Aorta (tissue), 5 donors: ENCODE measurements around the gene PHC2. TPM values are rescaled to one million over a fixed set of nuclear protein-coding genes. Genes with fewer than 3 reads are reported as not detected.
A peak's percentile ranks its signal among the peaks of the same experiment; 100 is the strongest.

Experiments used
- ATAC-seq: fragments of 200-7000 bp; cut with Tn5 transposase; one replicate; pipeline ENCODE4 v1.9.1; 2022; ENCODE audit warnings: moderate library complexity; ENCODE audit not compliant: low FRiP score
- DNase-seq, 2 donors: peaks; one replicate each; pipeline ENCODE4 v3.0.0-alpha.2; 2020
- H3K27ac ChIP-seq, 2 donors: one replicate each; pipeline ENCODE4 v1.5.1; 2013; ENCODE audit warnings: low read length in 2 of 2, mild to moderate bottlenecking in 2 of 2, moderate library complexity in 2 of 2, control low read depth in 1 of 2, inconsistent platforms in 1 of 2, low read depth in 1 of 2
- H3K27me3 ChIP-seq, 2 donors: one replicate each; pipeline ENCODE4 v1.6.1; 2013; ENCODE audit warnings: control low read depth in 1 of 2, low read length in 1 of 2, mild to moderate bottlenecking in 1 of 2, moderate library complexity in 1 of 2; ENCODE audit not compliant: insufficient read depth in 2 of 2, control insufficient read depth in 1 of 2
- H3K36me3 ChIP-seq, 2 donors: one replicate each; pipeline ENCODE4 v1.6.1; 2013; ENCODE audit warnings: control low read depth in 1 of 2, low read length in 1 of 2, mild to moderate bottlenecking in 1 of 2; ENCODE audit not compliant: insufficient read depth in 2 of 2, control insufficient read depth in 1 of 2
- H3K4me1 ChIP-seq, 2 donors: one replicate each; pipeline ENCODE4 v1.6.1; 2013; ENCODE audit warnings: low read length in 2 of 2, control low read depth in 1 of 2, mild to moderate bottlenecking in 1 of 2, moderate library complexity in 1 of 2; ENCODE audit not compliant: insufficient read depth in 2 of 2, control insufficient read depth in 1 of 2
- H3K4me3 ChIP-seq, 2 donors: one replicate each; pipeline ENCODE4 v1.5.1; 2013; ENCODE audit warnings: low read length in 2 of 2, control low read depth in 1 of 2, mild to moderate bottlenecking in 1 of 2
- H3K9me3 ChIP-seq: one replicate; pipeline ENCODE4 v1.6.1; 2013; ENCODE audit warnings: mild to moderate bottlenecking, low read length; ENCODE audit not compliant: control insufficient read depth
- WGBS, 2 donors: extraction: QIAGEN DNeasy Blood & Tissue Kit; methylation state at CpG; one replicate each; pipeline ENCODE4 v1.1.7; 2013; 5-methylcytosine and 5-hydroxymethylcytosine counted together
- intact Hi-C, 2 donors: fragments of 100-400 bp; cut with DNase I; formaldehyde crosslinking; loops; one replicate each; pipeline versions ENCODE4 v1.14.2 to v1.15.0; 2022
- polyA plus RNA-seq, 2 donors: library from polyadenylated mRNA; stranded (reverse); fragments of 200-250 nt; gene quantifications; one replicate each; pipeline ENCODE4 v1.2.3, GENCODE V29; 2013
- total RNA-seq, 2 donors: library from RNA; stranded (reverse); fragmentation: NEBNext Ultra II Directional; extraction: Animal tissue kit (Norgen Biotek cat#: 25700); gene quantifications; one replicate each; pipeline ENCODE4 v1.2.1, GENCODE V29; 2021
- donor health status: healthy with polysubstance abuse.
- donor health status: Bipolar disorder and iron deficiency.
- donor health status: DM: no; HTN: no; CAD: no.
- donor health status: DM: no; HTN: no; CAD: no.
- donor health status: DM: yes; HTN: yes; CAD: no.

Gene PHC2
- total and polyA plus RNA-seq, 4 donors, result 82.4 to 156 (median 107) TPM

GRCh38 chr1:33418811-33419210 lies 12.1 kb downstream of the PHC2 start:
- H3K27ac ChIP-seq, result no peak overlapping the region
- DNase-seq, result no peak
- WGBS, 2 donors, result 95% methylated on average over 1 of the region's 1 CpG
- H3K4me3 ChIP-seq, result no peak overlapping the region
- no peaks in the 10 kb centered on the region for H3K36me3 ChIP-seq
- H3K4me1 ChIP-seq, result no peaks in the 10 kb centered on the region
- no peaks in the 10 kb centered on the region for H3K27me3 ChIP-seq
- H3K9me3 ChIP-seq, result no peaks in the 10 kb centered on the region
- no peak for ATAC-seq
- intact Hi-C loops, result no loop called here

- no peak for DNase-seq
- Histone ChIP-seq H3K36me3 (no peaks in the 10 kb centered on the region), H3K27me3 (no peaks in the 10 kb centered on the region), H3K27ac (no peak overlapping the region), H3K4me1 (no peaks in the 10 kb centered on the region), H3K4me3 (no peak overlapping the region), H3K9me3 (no peaks in the 10 kb centered on the region)
- ATAC-seq, result no peak
- intact Hi-C loops, result no loop called here
- WGBS, 2 donors, result 55 to 60% methylated on average over 5 of the region's 5 CpGs
Measured at GRCh38 chr1:33414879-33415278, 16.0 kb downstream of the PHC2 start.

DNA sequence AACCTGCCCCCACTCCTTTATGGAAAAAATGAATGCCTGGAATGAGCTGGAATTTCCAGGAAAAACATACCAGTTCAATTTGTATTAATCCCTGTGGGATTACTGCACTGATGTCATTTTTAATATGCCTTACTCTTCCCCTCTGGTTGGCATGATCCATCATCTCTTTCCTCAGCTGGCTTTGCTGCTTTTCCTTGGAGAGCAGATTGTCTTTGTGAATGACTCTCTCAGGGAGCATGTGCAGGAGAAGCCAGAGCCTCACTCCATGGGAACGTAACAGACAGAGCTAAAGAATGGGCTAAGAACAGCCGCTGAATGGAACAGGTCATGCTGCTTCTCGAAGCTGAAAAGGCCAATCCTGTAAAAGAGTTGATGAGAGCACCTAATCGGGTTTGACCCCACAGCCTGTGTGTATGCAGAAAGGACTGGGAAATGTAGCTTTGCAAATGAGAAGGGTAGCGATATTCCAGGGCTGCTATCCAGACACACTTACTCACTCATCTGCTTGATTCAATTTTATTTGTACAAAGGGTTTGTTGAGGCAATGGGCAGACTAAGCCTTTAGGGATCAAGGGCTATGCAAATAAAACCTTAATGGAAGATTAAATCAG lies 20.7 kb downstream of the PHC2 start:
- intact Hi-C loops, result no loop called here
- Histone ChIP-seq H3K4me3 (peak overlapping the region in 1 of 2 donors; percentile 26), H3K27ac (peak overlapping the region; percentile 67 to 95), H3K36me3 (no peaks in the 10 kb centered on the region), H3K4me1 (no peaks in the 10 kb centered on the region), H3K9me3 (no peaks in the 10 kb centered on the region), H3K27me3 (no peaks in the 10 kb centered on the region)
- ATAC-seq, result peak; percentile 85
- DNase-seq, result peak in 1 of 2 donors; percentile 59
- 3 to 6% methylated on average over 5 of the region's 5 CpGs for WGBS, 2 donors

GRCh38 chr1:33408093-33408436 lies 22.8 kb downstream of the PHC2 start:
- no peak for ATAC-seq
- H3K4me3 ChIP-seq, result peak overlapping the region in 1 of 2 donors; percentile 41
- intact Hi-C loops, result loop anchor here in 1 of 2 donors (5.0 kb wide), 1 partner anchor 61 kb away; no protein-coding TSS in a partner anchor

GRCh38 chr1:33407352-33408092 lies 23.4 kb downstream of the PHC2 start:
- H3K27ac ChIP-seq, result peak overlapping the region in 1 of 2 donors; percentile 86
- no peaks in the 10 kb centered on the region for H3K4me1 ChIP-seq
- WGBS, 2 donors, result 29 to 34% methylated on average over 1 of the region's 1 CpG
- H3K9me3 ChIP-seq, result no peaks in the 10 kb centered on the region
- DNase-seq (no peak), ATAC-seq (no peak)
- H3K27me3 ChIP-seq, result no peaks in the 10 kb centered on the region
- no peaks in the 10 kb centered on the region for H3K36me3 ChIP-seq
- intact Hi-C loops, result loop anchor here in 1 of 2 donors (5.0 kb wide), 1 partner anchor 60 kb away; no protein-coding TSS in a partner anchor
- peak overlapping the region in 1 of 2 donors; percentile 41 for H3K4me3 ChIP-seq

More at GRCh38 chr1:33408093-33408436, 22.8 kb downstream of the PHC2 start:
- Histone ChIP-seq H3K27ac (no peak overlapping the region), H3K4me1 (no peaks in the 10 kb centered on the region), H3K36me3 (no peaks in the 10 kb centered on the region), H3K9me3 (no peaks in the 10 kb centered on the region), H3K27me3 (no peaks in the 10 kb centered on the region)
- DNase-seq, result no peak
- 4 to 5% methylated on average over 2 of the region's 2 CpGs for WGBS, 2 donors

- H3K27me3 ChIP-seq, result no peaks in the 10 kb centered on the region
- intact Hi-C loops, result no loop called here
- DNase-seq (no peak), ATAC-seq (no peak)
- no peak overlapping the region for H3K4me3 ChIP-seq
- no peak overlapping the region for H3K27ac ChIP-seq
- no peaks in the 10 kb centered on the region for H3K9me3 ChIP-seq
- H3K4me1 ChIP-seq, result peaks cover 0 to 1% of the 10 kb centered on the region in 2 donors
- H3K36me3 ChIP-seq, result no peaks in the 10 kb centered on the region
- 94 to 98% methylated on average over 1 of the region's 1 CpG for WGBS, 2 donors
Measured at GRCh38 chr1:33402206-33402605, 28.7 kb downstream of the PHC2 start.

GRCh38 chr1:33401471-33401870 lies 29.4 kb downstream of the PHC2 start:
- intact Hi-C loops, result no loop called here
- H3K36me3 ChIP-seq, result no peaks in the 10 kb centered on the region
- no peaks in the 10 kb centered on the region for H3K9me3 ChIP-seq
- 95% methylated on average over 3 of the region's 3 CpGs for WGBS, 2 donors
- no peaks in the 10 kb centered on the region for H3K27me3 ChIP-seq
- no peak for ATAC-seq
- H3K4me3 ChIP-seq, result no peak overlapping the region
- no peak for DNase-seq
- H3K4me1 ChIP-seq, result peaks cover 0 to 1% of the 10 kb centered on the region in 2 donors
- no peak overlapping the region for H3K27ac ChIP-seq

DNA sequence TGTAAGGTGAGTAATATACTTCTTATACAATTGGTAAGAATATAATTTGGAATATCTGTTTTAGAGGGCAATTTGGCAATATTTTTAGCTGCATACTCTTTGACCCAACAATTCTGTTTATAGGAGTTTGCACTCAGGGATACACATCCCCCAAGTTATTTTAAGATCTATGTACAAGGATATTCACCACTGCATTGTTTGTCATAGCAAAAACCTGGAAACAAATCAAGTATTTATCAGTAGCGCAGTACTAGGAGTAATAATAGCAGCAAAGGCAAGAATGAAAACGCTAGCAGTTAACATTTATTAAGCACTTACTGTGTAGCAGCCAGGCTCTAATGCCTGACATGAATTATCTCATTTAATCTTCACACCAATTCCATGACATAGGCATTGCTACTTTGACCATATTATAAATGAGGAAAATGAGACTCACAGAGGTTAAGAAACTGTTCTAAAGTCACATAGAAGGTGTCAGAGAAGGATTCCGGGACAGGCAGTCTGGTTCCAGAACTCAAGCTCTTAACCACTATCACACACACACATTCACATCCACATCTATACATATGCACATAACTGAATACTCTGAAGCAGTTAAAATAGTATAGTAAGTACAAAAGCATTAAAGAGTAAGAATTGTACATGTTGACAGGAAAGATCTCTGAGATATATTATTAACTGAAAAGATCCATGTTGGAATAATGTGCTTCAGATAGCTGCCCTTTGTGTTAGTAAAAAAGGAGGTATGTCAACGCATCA lies 30.6 kb downstream of the PHC2 start:
- H3K27ac ChIP-seq, result no peak overlapping the region
- no peak overlapping the region for H3K4me3 ChIP-seq
- no peaks in the 10 kb centered on the region for H3K9me3 ChIP-seq
- ATAC-seq (no peak), DNase-seq (no peak)
- WGBS, 2 donors, result 41 to 44% methylated on average over 4 of the region's 4 CpGs
- H3K36me3 ChIP-seq, result no peaks in the 10 kb centered on the region
- intact Hi-C loops, result no loop called here
- peaks cover 0 to 1% of the 10 kb centered on the region in 2 donors for H3K4me1 ChIP-seq
- no peaks in the 10 kb centered on the region for H3K27me3 ChIP-seq
